ENCODE results near the gene CDH1. TPM values are rescaled to one million over a fixed set of nuclear protein-coding genes. Genes with fewer than 3 reads are reported as not detected.

CDH1 gene
- total RNA-seq, 2 donors from 2014 or later: 1.1 TPM; not detected in 1

- Histone ChIP-seq H3K9me3 (no peaks in the 10 kb centered on the region), H3K27me3 (replicated peaks; ENCODE audit: insufficient read depth) (no peaks in the 10 kb centered on the region), H3K27ac (no peak overlapping the region), H3K4me1 (ENCODE audit: control insufficient read depth in 1 of 2, low read depth in 2 of 2) (peaks cover 0 to 6% of the 10 kb centered on the region in 2 donors), H3K4me3 (no peak overlapping the region), H3K36me3 (no peaks in the 10 kb centered on the region)
- DNase-seq (ENCODE audit: low spot score) (no peak), ATAC-seq (ENCODE audit: insufficient number of reproducible peaks, low FRiP score, low read depth) (no peak)
- TF ChIP-seq CTCF (IDR thresholded peaks at IDR 0.05): no peak
Observed at GRCh38 chr16:68848786-68849185, 111.7 kb downstream of the CDH1 start.

GRCh38 chr16:68850481-68850880, 113.4 kb downstream of the CDH1 start:
- H3K4me1 ChIP-seq (ENCODE audit: control insufficient read depth in 1 of 2, low read depth in 2 of 2): no peaks in the 10 kb centered on the region
- no peak overlapping the region for H3K4me3 ChIP-seq
- H3K27me3 ChIP-seq (replicated peaks; ENCODE audit: insufficient read depth): no peaks in the 10 kb centered on the region
- H3K9me3 ChIP-seq: no peaks in the 10 kb centered on the region
- no peaks in the 10 kb centered on the region for H3K36me3 ChIP-seq
- TF ChIP-seq CTCF (IDR thresholded peaks at IDR 0.05): no peak
- DNase-seq (ENCODE audit: low spot score): no peak
- no peak overlapping the region for H3K27ac ChIP-seq
- ATAC-seq (ENCODE audit: insufficient number of reproducible peaks, low FRiP score, low read depth): no peak

GRCh38 chr16:68851601-68852000, 114.5 kb downstream of the CDH1 start:
- H3K27ac ChIP-seq: no peak overlapping the region
- no peak overlapping the region for H3K4me3 ChIP-seq
- H3K36me3 ChIP-seq: no peaks in the 10 kb centered on the region
- no peak for ATAC-seq (ENCODE audit: insufficient number of reproducible peaks, low FRiP score, low read depth)
- H3K27me3 ChIP-seq (replicated peaks; ENCODE audit: insufficient read depth): no peaks in the 10 kb centered on the region
- H3K4me1 ChIP-seq (ENCODE audit: control insufficient read depth in 1 of 2, low read depth in 2 of 2): no peaks in the 10 kb centered on the region
- DNase-seq (ENCODE audit: low spot score): no peak
- TF ChIP-seq CTCF (IDR thresholded peaks at IDR 0.05): no peak
- no peaks in the 10 kb centered on the region for H3K9me3 ChIP-seq

- peaks cover 10% of the 10 kb centered on the region for H3K36me3 ChIP-seq
- ATAC-seq (ENCODE audit: insufficient number of reproducible peaks, low FRiP score, low read depth) (no peak), DNase-seq (ENCODE audit: low spot score) (no peak)
- no peaks in the 10 kb centered on the region for H3K9me3 ChIP-seq
- H3K4me3 ChIP-seq: no peak overlapping the region
- no peaks in the 10 kb centered on the region for H3K27me3 ChIP-seq (replicated peaks; ENCODE audit: insufficient read depth)
- TF ChIP-seq CTCF (IDR thresholded peaks at IDR 0.05): no peak
- H3K27ac ChIP-seq: no peak overlapping the region
- H3K4me1 ChIP-seq (ENCODE audit: control insufficient read depth in 1 of 2, low read depth in 2 of 2): no peaks in the 10 kb centered on the region
Observed at GRCh38 chr16:68857479-68857878, 120.4 kb downstream of the CDH1 start.

- Histone ChIP-seq H3K27me3 (replicated peaks; ENCODE audit: insufficient read depth) (no peaks in the 10 kb centered on the region), H3K9me3 (no peaks in the 10 kb centered on the region), H3K36me3 (peaks cover 13% of the 10 kb centered on the region), H3K4me1 (ENCODE audit: control insufficient read depth in 1 of 2, low read depth in 2 of 2) (no peaks in the 10 kb centered on the region), H3K27ac (no peak overlapping the region), H3K4me3 (no peak overlapping the region)
- TF ChIP-seq CTCF (IDR thresholded peaks at IDR 0.05): no peak
- ATAC-seq (ENCODE audit: insufficient number of reproducible peaks, low FRiP score, low read depth): no peak
- DNase-seq (ENCODE audit: low spot score): no peak
Observed at GRCh38 chr16:68859828-68860227, 122.7 kb downstream of the CDH1 start.

Data from thoracic aorta (tissue), 2 donors.